ENCODE results near the gene RGS10. TPM values are rescaled to one million over a fixed set of nuclear protein-coding genes. Genes with fewer than 3 reads are reported as not detected.

RGS10 gene
- total and polyA plus RNA-seq, 10 of the 15 experiments (the other 5 are each of a cell fraction or from before 2014, with no cell fraction given): 72.8 to 193 (median 127) TPM

DNA sequence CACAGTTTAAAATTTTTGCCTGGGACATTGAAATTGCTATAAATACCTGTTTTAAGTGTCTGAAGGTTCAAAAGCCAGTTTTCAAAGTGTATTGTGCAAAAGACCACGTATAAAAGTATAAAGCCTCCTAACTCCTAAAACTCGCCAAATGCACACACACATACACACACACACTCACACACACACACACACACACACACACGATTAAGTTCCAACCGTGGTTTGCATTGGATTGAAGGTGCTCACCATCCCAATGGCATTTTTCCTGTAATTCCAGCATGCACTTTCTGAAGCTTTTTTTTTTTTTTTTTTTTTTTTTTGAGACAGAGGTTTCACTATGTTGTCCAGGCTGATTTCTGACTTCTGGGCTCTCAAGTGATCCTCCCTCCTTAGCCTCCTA is 2.8 kb upstream of the RGS10 start:
- H3K4me2 ChIP-seq (ENCODE audit: control insufficient read depth, insufficient read depth): no peak overlapping the region
- RAD21 ChIA-PET (ENCODE audit: unreplicated experiment): no interaction called here
- WGBS (ENCODE audit: insufficient coverage, insufficient replicate concordance, low lambda C conversion rate, missing lambda C conversion rate): 44% methylated on average over 4 of the region's 4 CpGs

More for the DNA sequence above, 2.8 kb upstream of the RGS10 start:
- no peaks in the 10 kb centered on the region for H3K36me3 ChIP-seq (ENCODE audit: control insufficient read depth in 2 of 2, insufficient read depth in 2 of 2, low read length in 1 of 2)
- CTCF ChIA-PET: interaction anchor here (0.5 to 5.1 kb wide), 6 partner anchors 28 to 57 kb away, joined by 3 to 45 read pairs (median 3); no protein-coding TSS in a partner anchor
- POLR2A ChIA-PET: interaction anchor here (0.6 kb wide), 3 partner anchors 37 to 346 kb away, joined by 4 to 6 read pairs (median 5); no protein-coding TSS in a partner anchor
- SMC1A ChIA-PET (ENCODE audit: uncharacterized antibody, unreplicated experiment): no interaction called here
- intact Hi-C loops (cut with micrococcal nuclease; ENCODE audit: unreplicated experiment) (no loop called here), in situ Hi-C loops (cut with MboI) (no loop called here)
- peaks cover 21% of the 10 kb centered on the region for H3K79me2 ChIP-seq (ENCODE audit: control insufficient read depth, insufficient read depth, low read length)
- H3K27ac ChIP-seq (ENCODE audit: control insufficient read depth, insufficient read depth): no peak overlapping the region
- no TSS peak for BruUV-seq (replicated peaks)
- H3K9me3 ChIP-seq (replicated peaks; ENCODE audit: control insufficient read depth, insufficient read depth, low read length): no peaks in the 10 kb centered on the region
- H3K4me1 ChIP-seq (ENCODE audit: control insufficient read depth, insufficient read depth, low read length): peaks cover 4% of the 10 kb centered on the region; the same call in 1 of the 2 replicates
- DNase-seq (ENCODE audit: low read depth, low spot score): no peak
- H2AFZ ChIP-seq (ENCODE audit: control insufficient read depth, low read depth, low read length): no peak overlapping the region
- H3K4me3 ChIP-seq: no peak overlapping the region
- H4K20me1 ChIP-seq (ENCODE audit: control insufficient read depth, insufficient read depth): no peaks in the 10 kb centered on the region
- no peaks in the 10 kb centered on the region for H3K27me3 ChIP-seq (replicated peaks in 1 of 2; ENCODE audit: control insufficient read depth in 2 of 2, insufficient read depth in 2 of 2, low read length in 1 of 2)
- no peak for FAIRE-seq
- no peak overlapping the region for H3K9ac ChIP-seq (ENCODE audit: control insufficient read depth, insufficient read depth, low read length)
- ATAC-seq: no peak
- TF ChIP-seq ESRRA (IDR thresholded peaks at IDR 0.05; ENCODE audit: low read length): no peak
- TF ChIP-seq CHD4 (IDR thresholded peaks at IDR 0.05): no peak
- no peak for TF ChIP-seq MTA3 (IDR thresholded peaks at IDR 0.05; ENCODE audit: borderline replicate concordance, low read length)
- no peak for TF ChIP-seq NFIC (IDR thresholded peaks at IDR 0.05; ENCODE audit: low read depth, low read length)
- TF ChIP-seq, protein P1, sequence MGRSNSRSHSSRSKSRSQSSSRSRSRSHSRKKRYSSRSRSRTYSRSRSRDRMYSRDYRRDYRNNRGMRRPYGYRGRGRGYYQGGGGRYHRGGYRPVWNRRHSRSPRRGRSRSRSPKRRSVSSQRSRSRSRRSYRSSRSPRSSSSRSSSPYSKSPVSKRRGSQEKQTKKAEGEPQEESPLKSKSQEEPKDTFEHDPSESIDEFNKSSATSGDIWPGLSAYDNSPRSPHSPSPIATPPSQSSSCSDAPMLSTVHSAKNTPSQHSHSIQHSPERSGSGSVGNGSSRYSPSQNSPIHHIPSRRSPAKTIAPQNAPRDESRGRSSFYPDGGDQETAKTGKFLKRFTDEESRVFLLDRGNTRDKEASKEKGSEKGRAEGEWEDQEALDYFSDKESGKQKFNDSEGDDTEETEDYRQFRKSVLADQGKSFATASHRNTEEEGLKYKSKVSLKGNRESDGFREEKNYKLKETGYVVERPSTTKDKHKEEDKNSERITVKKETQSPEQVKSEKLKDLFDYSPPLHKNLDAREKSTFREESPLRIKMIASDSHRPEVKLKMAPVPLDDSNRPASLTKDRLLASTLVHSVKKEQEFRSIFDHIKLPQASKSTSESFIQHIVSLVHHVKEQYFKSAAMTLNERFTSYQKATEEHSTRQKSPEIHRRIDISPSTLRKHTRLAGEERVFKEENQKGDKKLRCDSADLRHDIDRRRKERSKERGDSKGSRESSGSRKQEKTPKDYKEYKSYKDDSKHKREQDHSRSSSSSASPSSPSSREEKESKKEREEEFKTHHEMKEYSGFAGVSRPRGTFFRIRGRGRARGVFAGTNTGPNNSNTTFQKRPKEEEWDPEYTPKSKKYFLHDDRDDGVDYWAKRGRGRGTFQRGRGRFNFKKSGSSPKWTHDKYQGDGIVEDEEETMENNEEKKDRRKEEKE (IDR thresholded peaks at IDR 0.05): no peak
- no peak for TF ChIP-seq CBX3 (IDR thresholded peaks at IDR 0.05; ENCODE audit: borderline replicate concordance, low read depth)
- TF ChIP-seq, protein P2, sequence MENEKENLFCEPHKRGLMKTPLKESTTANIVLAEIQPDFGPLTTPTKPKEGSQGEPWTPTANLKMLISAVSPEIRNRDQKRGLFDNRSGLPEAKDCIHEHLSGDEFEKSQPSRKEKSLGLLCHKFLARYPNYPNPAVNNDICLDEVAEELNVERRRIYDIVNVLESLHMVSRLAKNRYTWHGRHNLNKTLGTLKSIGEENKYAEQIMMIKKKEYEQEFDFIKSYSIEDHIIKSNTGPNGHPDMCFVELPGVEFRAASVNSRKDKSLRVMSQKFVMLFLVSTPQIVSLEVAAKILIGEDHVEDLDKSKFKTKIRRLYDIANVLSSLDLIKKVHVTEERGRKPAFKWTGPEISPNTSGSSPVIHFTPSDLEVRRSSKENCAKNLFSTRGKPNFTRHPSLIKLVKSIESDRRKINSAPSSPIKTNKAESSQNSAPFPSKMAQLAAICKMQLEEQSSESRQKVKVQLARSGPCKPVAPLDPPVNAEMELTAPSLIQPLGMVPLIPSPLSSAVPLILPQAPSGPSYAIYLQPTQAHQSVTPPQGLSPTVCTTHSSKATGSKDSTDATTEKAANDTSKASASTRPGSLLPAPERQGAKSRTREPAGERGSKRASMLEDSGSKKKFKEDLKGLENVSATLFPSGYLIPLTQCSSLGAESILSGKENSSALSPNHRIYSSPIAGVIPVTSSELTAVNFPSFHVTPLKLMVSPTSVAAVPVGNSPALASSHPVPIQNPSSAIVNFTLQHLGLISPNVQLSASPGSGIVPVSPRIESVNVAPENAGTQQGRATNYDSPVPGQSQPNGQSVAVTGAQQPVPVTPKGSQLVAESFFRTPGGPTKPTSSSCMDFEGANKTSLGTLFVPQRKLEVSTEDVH (IDR thresholded peaks at IDR 0.05; ENCODE audit: low read depth, partially characterized antibody): no peak
- TF ChIP-seq ZNF24 (IDR thresholded peaks at IDR 0.05): no peak
- TF ChIP-seq FOXM1 (IDR thresholded peaks at IDR 0.05; ENCODE audit: low read depth, low read length): no peak
- TF ChIP-seq, protein P3, sequence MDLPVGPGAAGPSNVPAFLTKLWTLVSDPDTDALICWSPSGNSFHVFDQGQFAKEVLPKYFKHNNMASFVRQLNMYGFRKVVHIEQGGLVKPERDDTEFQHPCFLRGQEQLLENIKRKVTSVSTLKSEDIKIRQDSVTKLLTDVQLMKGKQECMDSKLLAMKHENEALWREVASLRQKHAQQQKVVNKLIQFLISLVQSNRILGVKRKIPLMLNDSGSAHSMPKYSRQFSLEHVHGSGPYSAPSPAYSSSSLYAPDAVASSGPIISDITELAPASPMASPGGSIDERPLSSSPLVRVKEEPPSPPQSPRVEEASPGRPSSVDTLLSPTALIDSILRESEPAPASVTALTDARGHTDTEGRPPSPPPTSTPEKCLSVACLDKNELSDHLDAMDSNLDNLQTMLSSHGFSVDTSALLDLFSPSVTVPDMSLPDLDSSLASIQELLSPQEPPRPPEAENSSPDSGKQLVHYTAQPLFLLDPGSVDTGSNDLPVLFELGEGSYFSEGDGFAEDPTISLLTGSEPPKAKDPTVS (IDR thresholded peaks at IDR 0.05; ENCODE audit: low read depth, low read length): no peak
- no peak for TF ChIP-seq KDM1A (IDR thresholded peaks at IDR 0.05; ENCODE audit: borderline replicate concordance)
- no peak for TF ChIP-seq NR2C1 (IDR thresholded peaks at IDR 0.05)
- TF ChIP-seq, protein P4, sequence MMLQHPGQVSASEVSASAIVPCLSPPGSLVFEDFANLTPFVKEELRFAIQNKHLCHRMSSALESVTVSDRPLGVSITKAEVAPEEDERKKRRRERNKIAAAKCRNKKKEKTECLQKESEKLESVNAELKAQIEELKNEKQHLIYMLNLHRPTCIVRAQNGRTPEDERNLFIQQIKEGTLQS (IDR thresholded peaks at IDR 0.05; ENCODE audit: borderline replicate concordance, extremely low read depth, low read depth, low read length): no peak
